ENCODE results near the gene ABR. TPM values are rescaled to one million over a fixed set of nuclear protein-coding genes. Genes with fewer than 3 reads are reported as not detected.

ABR gene
- total RNA-seq, 2 donors from 2014 or later = 71.4 to 87.2 TPM

DNA sequence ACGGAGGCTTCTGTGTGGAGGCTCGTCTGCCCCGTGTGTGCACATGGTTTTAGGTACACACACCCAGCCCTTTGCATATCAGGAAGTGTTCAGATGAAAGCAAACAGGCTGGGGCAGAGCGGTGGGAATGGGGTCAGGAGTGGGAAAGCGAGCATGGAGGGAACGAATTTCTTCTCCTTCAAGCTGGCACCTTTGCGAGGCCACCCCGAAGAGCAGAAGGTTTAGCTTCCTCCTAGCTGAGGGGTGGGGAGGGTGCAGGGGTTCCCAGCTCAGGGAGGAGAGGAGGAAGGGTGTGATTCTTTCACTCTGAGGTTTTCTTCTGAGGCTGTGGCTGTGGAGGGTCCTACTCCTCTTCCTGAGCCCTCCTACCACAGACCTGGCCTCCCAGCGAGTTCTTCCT, 83.6 kb downstream of the ABR start:
- peaks cover 58% of the 10 kb centered on the region for H3K36me3 Mint-ChIP-seq (ENCODE audit: low read depth)
- ATAC-seq (replicated peaks) = no peak
- peaks cover 11% of the 10 kb centered on the region for H3K4me1 Mint-ChIP-seq
- no peaks in the 10 kb centered on the region for H3K9me3 Mint-ChIP-seq
- no peak overlapping the region for H3K27ac Mint-ChIP-seq
- no peak overlapping the region for H3K4me3 Mint-ChIP-seq
- no peaks in the 10 kb centered on the region for H3K27me3 Mint-ChIP-seq

DNA sequence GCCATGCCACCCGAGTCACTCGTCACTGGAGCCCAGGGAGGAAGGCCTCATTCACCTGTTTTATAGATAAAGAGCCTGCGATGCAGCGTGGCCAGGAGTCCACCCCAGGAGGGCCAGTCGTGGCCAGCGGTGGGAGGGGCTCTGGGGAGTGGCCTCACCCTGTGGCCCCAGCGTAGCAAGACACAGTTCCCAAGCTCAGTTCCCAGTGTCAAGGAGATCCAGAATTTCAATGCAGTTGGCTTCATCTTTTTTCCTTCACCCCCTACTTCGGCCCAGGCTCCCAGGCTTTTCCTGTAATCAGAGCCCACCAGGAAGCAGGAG, 84.0 kb downstream of the ABR start:
- H3K27ac Mint-ChIP-seq = no peak overlapping the region
- ATAC-seq (replicated peaks) = no peak
- H3K36me3 Mint-ChIP-seq (ENCODE audit: low read depth) = peaks cover 56% of the 10 kb centered on the region
- H3K4me1 Mint-ChIP-seq = peaks cover 11% of the 10 kb centered on the region
- H3K4me3 Mint-ChIP-seq = no peak overlapping the region
- no peaks in the 10 kb centered on the region for H3K9me3 Mint-ChIP-seq
- H3K27me3 Mint-ChIP-seq = no peaks in the 10 kb centered on the region

DNA sequence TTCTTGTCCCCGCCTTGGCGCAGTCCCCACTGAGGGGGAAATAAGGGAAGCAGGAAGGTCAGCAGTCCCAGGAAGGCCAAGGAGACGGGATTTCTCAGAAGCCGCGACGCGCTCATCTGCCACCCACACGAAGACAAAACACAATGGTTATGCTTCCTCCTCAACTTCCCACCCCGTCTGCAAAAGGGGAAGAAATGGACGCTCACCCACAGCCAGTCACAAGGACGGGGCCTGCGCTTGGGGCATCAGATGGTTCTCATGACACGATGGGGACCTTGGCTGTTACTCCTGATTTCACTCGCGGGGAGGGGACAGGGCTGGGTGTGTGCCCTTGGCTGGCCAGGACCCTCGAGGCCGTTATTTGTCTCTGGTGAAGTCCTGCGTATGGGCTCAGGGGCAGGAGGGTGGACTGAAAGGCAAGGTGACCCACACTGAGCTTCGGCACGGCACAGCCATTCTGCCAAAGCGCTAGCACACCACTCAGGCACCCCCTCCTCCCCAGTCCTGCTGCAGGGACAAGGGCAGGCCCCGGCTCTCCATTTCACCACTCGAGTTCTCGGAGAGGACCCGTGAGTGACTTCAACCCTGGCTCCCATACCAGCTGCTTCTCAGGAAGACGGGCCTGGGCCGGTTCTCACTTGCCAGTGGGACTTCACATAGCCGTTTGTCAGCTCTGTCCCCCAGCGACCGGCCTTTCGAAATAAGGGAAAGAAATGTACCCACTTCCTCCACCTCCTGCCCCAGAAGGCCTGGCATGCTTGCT, 84.5 kb downstream of the ABR start:
- ATAC-seq (replicated peaks) = no peak
- H3K36me3 Mint-ChIP-seq (ENCODE audit: low read depth) = peaks cover 56% of the 10 kb centered on the region
- no peak overlapping the region for H3K27ac Mint-ChIP-seq
- no peak overlapping the region for H3K4me3 Mint-ChIP-seq
- no peaks in the 10 kb centered on the region for H3K9me3 Mint-ChIP-seq
- no peaks in the 10 kb centered on the region for H3K27me3 Mint-ChIP-seq
- H3K4me1 Mint-ChIP-seq = peaks cover 11% of the 10 kb centered on the region

DNA sequence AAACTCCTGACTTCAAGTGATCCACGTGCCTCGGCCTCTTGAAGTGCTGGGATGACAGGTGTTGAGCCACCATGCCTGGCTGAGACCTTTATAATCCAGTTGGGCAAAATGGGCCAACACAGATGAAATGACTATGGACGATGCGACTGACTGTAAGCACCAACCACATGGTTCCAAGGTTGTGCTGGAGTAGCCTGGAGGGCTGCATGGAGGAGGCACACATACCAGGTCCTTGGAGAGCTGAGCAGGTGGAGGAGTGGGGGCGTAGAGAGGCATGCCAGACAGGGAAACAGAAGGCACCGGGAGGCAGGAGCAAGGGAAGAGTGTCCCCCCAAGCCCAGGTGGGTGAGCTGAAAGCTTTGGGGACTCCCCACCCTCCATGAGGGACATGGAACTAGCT, 85.2 kb downstream of the ABR start:
- ATAC-seq (replicated peaks) = no peak
- no peak overlapping the region for H3K4me3 Mint-ChIP-seq
- no peaks in the 10 kb centered on the region for H3K9me3 Mint-ChIP-seq
- no peak overlapping the region for H3K27ac Mint-ChIP-seq
- peaks cover 11% of the 10 kb centered on the region for H3K4me1 Mint-ChIP-seq
- no peaks in the 10 kb centered on the region for H3K27me3 Mint-ChIP-seq
- peaks cover 56% of the 10 kb centered on the region for H3K36me3 Mint-ChIP-seq (ENCODE audit: low read depth)

DNA sequence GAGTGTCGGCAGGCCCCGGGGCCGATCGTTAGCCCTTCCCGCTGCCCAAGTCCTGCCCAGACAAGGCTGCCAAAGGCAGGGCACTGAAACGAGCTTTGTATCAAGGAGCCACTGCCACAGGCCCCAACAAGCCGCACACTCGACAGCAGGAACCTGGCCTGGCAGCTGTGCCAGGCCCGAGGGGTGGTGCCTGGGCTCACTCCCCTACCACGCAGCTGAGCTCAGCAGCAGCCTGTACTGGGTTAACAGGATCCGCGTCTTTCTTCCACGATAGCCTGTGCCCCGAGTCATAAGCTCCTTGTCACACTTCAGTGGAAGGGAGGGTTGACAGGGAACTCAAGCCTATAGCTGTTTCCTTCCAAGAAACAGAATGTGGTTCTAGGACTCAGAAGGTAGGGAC, 87.9 kb downstream of the ABR start:
- H3K27me3 Mint-ChIP-seq = no peaks in the 10 kb centered on the region
- no peak overlapping the region for H3K27ac Mint-ChIP-seq
- no peaks in the 10 kb centered on the region for H3K9me3 Mint-ChIP-seq
- H3K36me3 Mint-ChIP-seq (ENCODE audit: low read depth) = peaks cover 40% of the 10 kb centered on the region
- H3K4me3 Mint-ChIP-seq = no peak overlapping the region
- ATAC-seq (replicated peaks) = no peak
- H3K4me1 Mint-ChIP-seq = no peaks in the 10 kb centered on the region

DNA sequence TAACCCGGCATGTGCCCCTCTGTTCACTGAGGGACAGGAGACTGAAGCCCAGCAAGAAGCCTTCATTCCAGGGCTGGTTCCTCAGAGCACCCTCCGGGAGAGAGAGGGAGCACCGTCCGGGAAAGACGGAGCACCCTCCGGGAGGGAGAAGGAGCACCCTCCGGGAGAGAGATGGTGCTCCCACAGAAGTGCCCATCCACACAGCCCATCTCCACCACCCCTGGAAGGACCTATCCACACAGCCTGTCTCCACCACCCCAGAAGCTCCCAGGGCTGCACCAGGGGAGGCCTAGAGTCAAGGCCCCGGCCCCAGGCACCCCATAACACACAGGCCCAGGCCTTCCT, 88.6 kb downstream of the ABR start:
- Mint-ChIP-seq H3K27me3 (no peaks in the 10 kb centered on the region), H3K4me1 (no peaks in the 10 kb centered on the region), H3K9me3 (no peaks in the 10 kb centered on the region), H3K27ac (no peak overlapping the region), H3K36me3 (ENCODE audit: low read depth) (peaks cover 40% of the 10 kb centered on the region), H3K4me3 (no peak overlapping the region)
- ATAC-seq (replicated peaks) = no peak

DNA sequence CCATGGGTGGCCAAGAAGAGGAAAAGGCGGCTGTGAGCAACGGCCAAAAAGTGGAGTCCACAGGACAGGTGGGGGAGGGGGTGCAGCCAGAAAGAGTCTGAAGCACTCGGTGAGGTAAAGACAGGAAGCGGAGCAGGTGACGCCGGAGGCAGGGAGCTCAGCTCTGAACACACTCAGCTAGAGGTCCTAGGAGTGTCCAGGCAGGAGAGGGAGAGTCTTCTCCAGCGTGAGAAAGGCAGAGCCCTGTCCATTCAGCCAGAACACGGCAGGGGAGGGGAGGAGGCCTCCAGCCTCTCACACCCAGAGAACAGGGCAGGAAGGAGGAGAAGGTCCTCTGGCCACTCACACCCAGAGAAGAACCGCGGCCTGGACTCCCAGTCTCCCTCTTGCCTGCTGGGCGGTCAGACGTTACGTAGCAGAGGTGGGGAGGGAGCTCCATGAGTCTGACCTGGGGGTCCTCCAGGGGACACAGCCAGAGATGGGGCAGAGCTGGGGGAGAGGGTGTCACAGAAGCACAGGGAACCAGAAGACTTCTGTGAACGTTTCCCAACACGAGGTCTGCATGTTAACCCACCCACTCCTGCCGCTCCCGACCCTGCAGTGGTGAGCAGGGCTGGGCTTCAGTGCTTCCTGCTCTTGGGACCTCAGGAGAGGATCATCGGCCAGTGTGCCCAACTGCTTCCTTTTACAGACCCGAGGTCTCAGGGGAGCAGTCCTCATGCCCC, 89.2 kb downstream of the ABR start:
- Mint-ChIP-seq H3K4me3 (no peak overlapping the region), H3K9me3 (no peaks in the 10 kb centered on the region), H3K4me1 (no peaks in the 10 kb centered on the region), H3K36me3 (ENCODE audit: low read depth) (peaks cover 40% of the 10 kb centered on the region), H3K27me3 (no peaks in the 10 kb centered on the region), H3K27ac (no peak overlapping the region)
- ATAC-seq (replicated peaks) = no peak

DNA sequence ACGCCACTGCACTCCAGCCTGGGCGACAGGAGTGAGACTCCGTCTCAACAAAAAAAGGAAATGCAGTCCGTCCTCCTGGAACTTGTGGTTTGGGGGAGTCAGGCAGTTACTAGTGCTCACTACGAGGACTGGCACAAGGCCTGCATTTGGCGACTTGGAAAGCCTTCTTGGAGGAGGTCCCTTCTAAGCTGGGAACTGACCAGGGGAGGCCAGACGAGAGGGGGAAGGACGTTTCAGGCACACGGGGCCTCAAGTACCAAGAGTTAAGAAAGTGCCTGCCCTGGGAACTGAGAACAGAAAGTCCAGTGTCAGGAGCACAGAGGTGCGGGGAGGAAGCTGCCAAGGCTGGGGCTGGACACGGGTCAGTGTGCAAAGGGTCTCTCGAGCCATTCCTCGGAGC, 89.9 kb downstream of the ABR start:
- no peak for ATAC-seq (replicated peaks)
- no peak overlapping the region for H3K4me3 Mint-ChIP-seq
- no peaks in the 10 kb centered on the region for H3K9me3 Mint-ChIP-seq
- H3K27ac Mint-ChIP-seq = no peak overlapping the region
- peaks cover 45% of the 10 kb centered on the region for H3K36me3 Mint-ChIP-seq (ENCODE audit: low read depth)
- H3K4me1 Mint-ChIP-seq = no peaks in the 10 kb centered on the region
- H3K27me3 Mint-ChIP-seq = no peaks in the 10 kb centered on the region

DNA sequence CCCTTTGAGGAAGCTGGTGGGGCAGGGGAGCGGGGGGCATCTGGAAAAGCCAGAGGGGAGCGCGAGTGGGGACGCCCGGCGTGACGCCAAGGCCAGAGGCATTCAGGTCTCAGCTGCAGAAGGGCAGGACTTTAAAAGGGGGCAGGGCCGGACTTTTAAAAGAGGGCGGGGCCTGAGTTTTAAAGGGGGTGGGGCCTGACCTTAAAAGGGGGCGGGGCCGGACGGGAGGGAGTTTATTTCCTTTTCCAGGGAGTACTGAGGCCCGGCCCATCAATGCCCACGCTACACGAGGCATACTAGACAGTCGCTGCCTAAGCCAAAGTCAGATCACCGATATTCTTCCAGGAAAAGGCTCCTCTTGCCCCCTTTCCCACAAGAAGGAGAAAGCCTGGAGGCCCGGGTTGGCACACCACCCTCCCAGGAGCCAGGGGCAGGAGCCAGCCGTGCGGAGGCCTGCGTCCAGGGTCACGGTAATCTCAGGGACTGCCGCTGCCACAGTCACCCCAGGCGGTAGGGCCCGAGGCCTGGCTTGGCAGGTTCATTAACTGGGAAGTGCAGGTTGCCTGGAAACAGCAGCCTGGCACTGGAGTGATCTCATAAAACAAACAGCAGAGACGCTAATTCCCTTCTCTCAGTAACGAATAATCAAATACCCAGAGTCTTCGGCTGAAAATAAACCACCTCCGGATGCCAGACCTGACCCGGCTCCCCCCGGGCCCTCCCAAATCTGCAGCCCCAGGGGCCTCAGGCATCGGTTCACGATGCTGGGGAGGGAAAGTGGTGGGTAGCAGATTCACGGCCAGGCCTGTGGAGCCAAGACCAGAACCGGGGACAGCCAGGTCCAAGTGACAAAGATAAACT, 92.2 kb downstream of the ABR start:
- peak; percentile 26 for ATAC-seq (replicated peaks)
- Mint-ChIP-seq H3K9me3 (no peaks in the 10 kb centered on the region), H3K36me3 (ENCODE audit: low read depth) (peaks cover 61% of the 10 kb centered on the region), H3K27me3 (no peaks in the 10 kb centered on the region), H3K27ac (no peak overlapping the region), H3K4me1 (no peaks in the 10 kb centered on the region), H3K4me3 (no peak overlapping the region)

DNA sequence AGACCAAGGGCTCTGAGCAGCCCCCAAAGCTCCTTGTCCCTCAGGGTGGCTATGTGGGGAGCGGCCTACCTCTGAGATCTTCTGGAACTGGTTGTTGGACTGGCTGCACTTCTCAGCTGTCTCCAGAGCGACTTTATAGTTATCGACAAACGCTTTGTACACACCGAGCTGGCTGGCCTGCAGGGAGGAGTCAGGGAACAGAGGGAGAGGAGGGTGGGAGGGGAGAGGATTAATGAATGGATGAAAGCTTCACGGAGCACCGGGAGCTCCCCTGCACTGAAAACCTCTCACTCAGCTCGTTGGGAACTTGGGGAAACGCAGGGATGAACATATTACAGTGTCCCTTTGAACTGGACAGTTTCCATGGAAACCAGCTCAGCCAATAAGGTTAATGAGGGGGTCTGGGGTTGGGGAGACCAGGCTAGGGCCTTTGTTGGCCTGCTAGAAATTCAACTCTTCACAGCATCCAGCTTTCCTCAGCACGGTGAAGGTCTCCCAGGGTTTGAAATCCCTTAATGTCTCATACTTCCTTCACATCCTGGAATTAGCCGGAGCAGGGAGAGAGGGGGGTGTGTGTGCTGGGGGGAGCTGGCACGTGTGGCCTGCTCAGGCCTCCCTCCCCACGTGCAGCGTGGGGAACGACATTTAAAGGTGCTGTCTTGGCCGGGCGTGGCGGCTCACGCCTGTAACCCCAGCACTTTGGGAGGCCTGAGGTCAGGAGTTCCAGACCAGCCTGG, 96.2 kb downstream of the ABR start:
- H3K27ac Mint-ChIP-seq = no peak overlapping the region
- peaks cover 59% of the 10 kb centered on the region for H3K36me3 Mint-ChIP-seq (ENCODE audit: low read depth)
- no peaks in the 10 kb centered on the region for H3K4me1 Mint-ChIP-seq
- no peaks in the 10 kb centered on the region for H3K27me3 Mint-ChIP-seq
- H3K9me3 Mint-ChIP-seq = no peaks in the 10 kb centered on the region
- no peak for ATAC-seq (replicated peaks)
- no peak overlapping the region for H3K4me3 Mint-ChIP-seq

DNA sequence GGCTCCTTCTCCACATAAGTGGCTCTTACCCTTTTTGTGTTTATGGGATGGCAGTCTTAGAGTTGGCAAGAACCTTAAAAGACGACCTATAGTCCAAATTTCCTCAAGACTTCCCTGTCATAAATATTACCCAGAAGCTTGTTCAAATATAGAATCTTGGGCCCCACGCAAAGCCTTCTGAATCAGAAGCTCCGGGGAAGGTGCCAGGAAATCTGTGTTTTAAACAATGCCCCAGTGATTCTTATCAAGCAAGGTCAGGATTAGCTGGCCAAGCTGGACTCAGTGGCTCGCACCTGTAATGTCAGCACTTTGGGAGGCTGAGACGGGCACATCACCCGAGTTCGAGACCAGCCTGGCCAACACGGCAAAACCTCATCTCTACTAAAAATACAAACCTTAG, 97.2 kb downstream of the ABR start:
- no peak overlapping the region for H3K4me3 Mint-ChIP-seq
- H3K4me1 Mint-ChIP-seq = no peaks in the 10 kb centered on the region
- ATAC-seq (replicated peaks) = no peak
- H3K9me3 Mint-ChIP-seq = no peaks in the 10 kb centered on the region
- H3K36me3 Mint-ChIP-seq (ENCODE audit: low read depth) = peaks cover 64% of the 10 kb centered on the region
- no peaks in the 10 kb centered on the region for H3K27me3 Mint-ChIP-seq
- no peak overlapping the region for H3K27ac Mint-ChIP-seq

DNA sequence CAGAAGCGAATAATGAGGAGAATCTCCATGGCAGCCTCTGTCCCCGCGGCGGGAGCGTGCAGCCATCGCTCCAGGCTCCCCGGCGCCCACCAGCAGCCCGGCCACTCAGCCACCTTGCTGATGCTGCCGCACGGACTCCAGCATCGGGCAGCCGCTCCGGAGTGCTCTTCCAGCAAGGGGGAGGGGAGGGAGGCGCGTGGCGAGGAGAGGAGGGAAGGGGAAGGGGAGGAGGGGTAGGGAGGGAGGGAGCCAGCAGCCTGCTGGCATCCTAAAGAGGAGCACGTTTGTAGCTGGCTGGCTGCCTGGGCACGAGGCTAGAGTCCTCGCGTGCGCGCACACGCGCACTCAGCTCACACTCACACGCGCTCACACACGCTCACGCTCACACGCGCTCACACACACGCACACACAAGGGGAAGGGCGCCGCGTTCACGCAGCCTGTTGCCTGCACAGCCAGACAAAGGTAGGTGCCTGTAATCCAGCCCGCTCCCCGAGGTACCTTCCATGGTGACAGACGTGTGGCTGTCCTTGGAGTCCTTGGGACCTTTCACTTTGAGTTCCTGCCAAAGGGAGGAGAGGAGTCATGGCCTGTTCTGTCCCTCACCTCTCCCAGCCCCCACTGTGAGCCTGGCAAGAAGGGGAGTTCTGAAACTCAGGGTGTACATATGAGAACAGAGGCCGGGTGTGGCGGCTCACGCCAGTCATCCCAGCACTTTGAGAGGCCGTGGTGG, 100.8 kb downstream of the ABR start:
- Mint-ChIP-seq H3K9me3 (no peaks in the 10 kb centered on the region), H3K27ac (no peak overlapping the region), H3K36me3 (ENCODE audit: low read depth) (peaks cover 48% of the 10 kb centered on the region), H3K4me1 (no peaks in the 10 kb centered on the region), H3K4me3 (no peak overlapping the region), H3K27me3 (no peaks in the 10 kb centered on the region)
- ATAC-seq (replicated peaks) = no peak

DNA sequence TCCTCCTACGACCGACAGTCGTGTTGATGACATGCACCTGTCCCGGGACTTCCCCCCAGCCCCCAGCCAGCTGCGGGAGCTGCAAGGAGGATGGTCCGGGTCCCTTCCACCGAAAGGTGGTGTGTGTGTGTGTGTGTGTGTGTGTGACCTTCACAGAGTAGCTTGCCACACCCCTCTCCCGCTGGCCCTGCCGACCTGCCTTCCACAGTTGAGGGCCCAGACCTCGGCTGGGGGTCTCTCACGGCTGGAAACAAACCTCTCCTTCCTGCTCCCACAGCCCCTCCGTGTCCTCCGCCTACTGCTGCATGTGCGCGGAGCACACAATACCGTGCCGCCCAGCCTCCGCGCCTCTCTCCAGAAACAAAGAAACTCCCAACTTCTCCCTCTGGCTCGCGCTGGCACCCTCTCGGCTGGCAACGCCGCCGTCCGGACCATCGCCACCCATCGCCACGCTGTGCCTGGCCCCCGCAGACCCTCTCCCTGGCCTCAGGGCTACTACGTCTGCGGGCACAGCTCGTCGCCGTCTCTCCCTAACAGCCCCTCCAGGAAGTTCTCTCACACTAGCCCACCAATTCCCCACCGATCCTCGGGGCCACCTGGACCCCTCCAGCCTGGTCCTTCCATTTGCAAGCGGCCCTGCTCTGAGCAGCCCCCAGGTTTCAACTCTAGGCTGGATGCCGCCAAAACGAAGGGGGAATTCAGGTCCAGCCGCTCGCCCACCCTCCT, 101.6 kb downstream of the ABR start:
- Mint-ChIP-seq H3K4me3 (no peak overlapping the region), H3K36me3 (ENCODE audit: low read depth) (peaks cover 40% of the 10 kb centered on the region), H3K9me3 (no peaks in the 10 kb centered on the region), H3K4me1 (no peaks in the 10 kb centered on the region), H3K27me3 (no peaks in the 10 kb centered on the region), H3K27ac (no peak overlapping the region)
- no peak for ATAC-seq (replicated peaks)

Data from activated T-helper 17 cell treated with anti-CD3 and anti-CD28 coated beads, Interleukin-2, amount 50 U/mL, for 72 hours (primary cell).